GM21367 (cell line): ENCODE data around the gene HS3ST5.

Experiments used
- ATAC-seq: cut with Tn5 transposase; IDR thresholded peaks from one replicate; pipeline ENCODE4 v1.9.1; 2021; ENCODE audit not compliant: unreplicated experiment

The HS3ST5 gene

GRCh38 chr6:114202389-114202788, 140.4 kb downstream of the HS3ST5 start:
- no peak for ATAC-seq

- ATAC-seq, result no peak
These were observed 141.9 kb downstream of the HS3ST5 start for GRCh38 chr6:114200891-114201290.

DNA sequence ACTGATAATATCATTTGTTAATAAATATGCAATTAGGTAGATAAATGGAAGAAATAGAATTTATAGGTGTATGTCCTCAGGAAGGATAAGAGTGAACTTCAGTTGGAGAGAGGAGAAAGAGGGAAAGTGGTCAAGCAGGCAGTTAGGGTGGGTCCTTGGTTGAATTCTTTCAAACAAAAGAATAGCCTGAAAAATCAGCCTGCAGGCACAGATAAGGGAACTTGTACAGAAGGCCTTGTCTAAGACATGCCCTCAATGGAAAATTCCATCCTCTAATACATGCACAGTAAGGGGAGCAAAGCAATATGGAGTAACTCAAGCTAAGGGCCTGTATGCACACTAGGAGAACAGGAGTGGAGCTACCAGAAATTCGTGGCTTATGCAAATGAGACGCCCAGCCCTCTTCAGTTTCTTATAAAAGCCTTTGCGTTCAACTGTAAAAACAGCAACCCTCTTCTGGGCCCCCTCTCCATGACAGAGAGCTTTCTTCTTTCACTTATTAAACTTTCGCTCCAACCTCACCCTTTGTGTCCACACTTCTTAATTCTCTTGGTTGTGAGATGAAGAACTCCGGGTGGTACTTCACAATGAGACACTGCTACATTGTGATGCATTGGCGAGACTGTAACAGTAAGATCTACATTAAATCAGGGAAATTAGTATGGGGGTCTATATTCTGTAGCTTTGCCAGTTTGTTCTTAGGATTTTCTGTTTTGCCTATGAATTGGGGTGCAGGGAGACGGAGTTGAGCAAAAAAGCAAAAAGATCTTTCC, 147.0 kb downstream of the HS3ST5 start:
- ATAC-seq, result no peak

- ATAC-seq, result no peak
These were observed 147.8 kb downstream of the HS3ST5 start for GRCh38 chr6:114195027-114195365.

DNA sequence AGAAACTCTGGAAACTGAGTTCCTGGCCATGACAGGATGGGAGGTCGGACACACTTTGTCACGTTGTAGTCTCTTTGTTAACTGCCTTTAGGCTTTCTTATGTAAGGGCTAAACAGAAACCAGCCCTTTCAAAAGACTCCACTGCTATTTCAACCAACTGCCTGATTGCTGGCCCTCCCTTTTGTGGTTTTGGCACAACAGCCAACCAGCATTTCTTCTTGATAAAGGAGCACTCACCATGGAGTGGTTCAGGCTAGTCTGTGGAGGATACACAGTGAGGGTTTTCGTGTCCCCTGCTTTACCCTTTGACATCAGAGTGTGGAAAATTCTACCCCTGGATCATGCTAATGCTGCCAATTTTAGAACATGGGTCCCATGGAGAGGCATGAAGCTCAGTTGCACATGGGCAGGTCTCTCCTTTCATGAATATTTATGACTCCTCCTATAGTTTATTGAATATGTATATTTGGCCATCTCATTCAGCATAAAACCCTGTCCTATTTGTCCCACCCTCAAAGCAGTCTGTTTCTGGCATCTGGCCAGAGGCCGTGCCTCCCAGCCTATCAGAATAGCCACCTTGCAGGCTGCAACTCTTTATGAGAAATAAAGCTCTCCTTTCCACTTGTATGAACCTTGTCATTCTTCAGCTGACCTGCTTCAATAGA, 148.3 kb downstream of the HS3ST5 start:
- no peak for ATAC-seq

- no peak for ATAC-seq
These were observed 155.3 kb downstream of the HS3ST5 start for GRCh38 chr6:114187563-114187962.

GRCh38 chr6:114181664-114182063, 161.2 kb downstream of the HS3ST5 start:
- ATAC-seq, result no peak

- no peak for ATAC-seq
These were observed 163.4 kb downstream of the HS3ST5 start for GRCh38 chr6:114179411-114179810.

GRCh38 chr6:114176726-114177125, 166.1 kb downstream of the HS3ST5 start:
- no peak for ATAC-seq

DNA sequence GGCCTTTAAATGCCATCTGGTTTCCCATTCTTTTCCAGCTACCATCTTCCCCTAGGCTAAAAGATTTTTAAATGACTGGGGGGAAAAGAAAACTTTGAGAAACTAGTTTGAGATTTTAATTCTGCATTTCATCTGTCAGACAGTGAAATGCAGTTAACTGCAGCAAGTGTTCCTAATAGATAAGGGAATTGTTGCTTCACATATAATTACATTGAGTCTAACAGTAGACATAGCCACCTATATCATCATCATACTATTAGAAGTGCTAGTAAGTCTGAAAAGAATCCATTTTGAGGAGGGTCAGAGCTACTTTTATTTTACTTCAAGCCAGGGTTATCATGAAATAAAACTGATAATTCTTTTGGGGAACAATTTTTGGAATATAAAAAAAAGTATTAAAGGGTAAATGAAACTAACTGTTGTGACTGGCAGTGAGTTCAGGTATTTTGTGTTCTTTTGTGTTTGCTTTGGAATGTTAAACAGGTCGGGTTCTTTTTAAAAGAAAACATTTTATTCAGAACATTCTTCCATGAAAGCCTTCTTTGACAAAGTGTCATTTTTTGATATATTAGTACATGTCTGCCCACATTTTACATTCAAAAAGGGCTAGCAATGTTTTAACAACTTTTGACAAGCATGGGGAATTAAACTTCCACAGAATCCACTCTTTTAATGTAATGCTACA, 170.1 kb downstream of the HS3ST5 start:
- ATAC-seq, result no peak

DNA sequence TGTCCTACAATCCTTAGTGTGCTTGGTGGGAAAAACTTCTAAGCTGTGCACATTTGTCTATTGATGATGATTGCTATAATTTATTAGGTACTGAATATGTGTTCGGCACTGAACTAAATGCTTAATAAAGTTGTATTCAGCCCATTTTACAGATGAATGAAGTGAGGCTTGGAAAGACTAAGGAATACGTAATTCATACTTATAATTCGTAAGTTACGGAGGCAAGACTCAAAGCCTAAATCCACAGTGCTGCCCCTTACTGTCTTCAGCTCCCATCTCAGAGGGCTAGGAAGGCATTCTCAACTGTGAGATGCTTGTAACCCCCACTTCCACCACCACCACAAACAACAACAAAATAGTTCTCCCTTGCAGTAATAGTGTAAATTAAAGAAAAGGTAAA, 171.3 kb downstream of the HS3ST5 start:
- ATAC-seq, result no peak

- ATAC-seq, result no peak
These were observed 171.8 kb downstream of the HS3ST5 start for GRCh38 chr6:114170958-114171387.

- ATAC-seq, result no peak
These were observed 172.5 kb downstream of the HS3ST5 start for GRCh38 chr6:114170372-114170771.

DNA sequence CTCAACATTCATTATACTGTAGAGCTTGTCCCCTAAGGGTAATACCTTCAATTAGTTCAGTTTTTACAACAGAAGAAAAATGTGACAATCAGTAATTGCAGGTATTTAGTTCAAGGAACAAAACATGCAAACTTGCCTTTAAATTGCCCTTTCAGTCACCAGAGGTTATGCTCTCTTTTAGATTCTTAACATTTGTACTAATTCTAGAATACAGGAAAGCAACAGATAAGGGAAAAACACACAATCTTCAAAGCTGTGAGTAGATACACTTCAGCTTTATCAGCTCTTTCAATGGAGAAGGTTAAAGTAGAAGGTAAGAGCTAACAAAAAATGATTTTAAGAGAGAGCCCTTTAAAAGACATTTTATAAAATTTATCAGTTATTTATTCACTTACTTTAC, 173.1 kb downstream of the HS3ST5 start:
- no peak for ATAC-seq

- ATAC-seq, result no peak
These were observed 174.9 kb downstream of the HS3ST5 start for GRCh38 chr6:114167583-114168576.

GRCh38 chr6:114164207-114164606, 178.6 kb downstream of the HS3ST5 start:
- ATAC-seq, result no peak

- ATAC-seq, result no peak
These were observed 180.0 kb downstream of the HS3ST5 start for GRCh38 chr6:114162691-114163347.

- no peak for ATAC-seq
These were observed 181.9 kb downstream of the HS3ST5 start for GRCh38 chr6:114160881-114161280.

DNA sequence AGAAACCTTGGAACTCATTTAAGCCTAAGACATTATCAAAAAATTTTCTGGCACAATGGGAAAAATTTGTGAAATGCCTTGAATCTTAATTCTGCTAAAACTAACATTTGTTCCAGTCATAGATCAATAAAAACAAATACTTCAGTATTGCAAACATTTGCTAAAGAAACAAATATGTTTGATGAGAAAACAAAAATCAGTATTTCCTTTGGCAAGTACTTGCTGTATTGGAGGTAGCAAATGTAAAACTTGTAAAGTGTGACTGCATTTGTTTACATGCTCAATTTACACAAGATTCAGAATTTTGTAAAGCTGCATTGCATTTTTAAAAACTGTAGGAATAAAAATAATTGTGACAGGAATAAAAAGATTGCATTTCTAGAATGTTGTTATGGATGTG, 183.1 kb downstream of the HS3ST5 start:
- ATAC-seq, result no peak
